Upper lobe of right lung (tissue), 1 donor: ENCODE measurements around the gene CFAP73. TPM values are rescaled to one million over a fixed set of nuclear protein-coding genes. Genes with fewer than 3 reads are reported as not detected.

Experiments
- ATAC-seq: fragments of 200-7000 bp; cut with Tn5 transposase; one replicate; pipeline ENCODE4 v1.9.1; 2020; ENCODE audit warnings: mild to moderate bottlenecking, moderate library complexity
- DNase-seq: peaks from one replicate; pipeline ENCODE4 v3.0.0-alpha.2; 2020
- H3K27ac ChIP-seq: fragments of 200-600 bp; one replicate; pipeline ENCODE4 v1.8.0; 2022
- H3K27me3 ChIP-seq: fragments of 200-600 bp; one replicate; pipeline ENCODE4 v1.8.0; 2022; ENCODE audit warnings: mild to moderate bottlenecking
- H3K36me3 ChIP-seq: fragments of 200-600 bp; one replicate; pipeline ENCODE4 v1.8.0; 2022
- H3K4me1 ChIP-seq: fragments of 200-600 bp; one replicate; pipeline ENCODE4 v1.8.0; 2022
- H3K4me3 ChIP-seq: fragments of 200-600 bp; one replicate; pipeline ENCODE4 v1.8.0; 2022; ENCODE audit warnings: mild to moderate bottlenecking
- H3K9me3 ChIP-seq: fragments of 200-600 bp; one replicate; pipeline ENCODE4 v1.8.0; 2022
- CTCF ChIP-seq: fragments of 200-600 bp; IDR thresholded peaks from one replicate; pipeline ENCODE4 v1.8.0; 2022; ENCODE audit warnings: antibody characterized with exemption
- intact Hi-C: fragments of 100-400 bp; cut with DNase I; formaldehyde crosslinking; loops from one replicate; pipeline ENCODE4 v1.11.0; 2022
- total RNA-seq: library from RNA; stranded (reverse); fragmentation: NEBNext Ultra II Directional; extraction: Animal tissue kit (Norgen Biotek cat#: 25700); gene quantifications from one replicate; pipeline ENCODE4 v1.2.1, GENCODE V29; 2021
- donor health status: DM: no; HTN: yes; CAD: no; lungs with severe emphysema.

Gene CFAP73
- total RNA-seq, 1 donor from 2014 or later, result not detected

- no peak for TF ChIP-seq CTCF
- Histone ChIP-seq H3K36me3 (no peaks in the 10 kb centered on the region), H3K27ac (no peak overlapping the region), H3K9me3 (no peaks in the 10 kb centered on the region), H3K4me3 (no peak overlapping the region), H3K4me1 (peaks cover 6% of the 10 kb centered on the region), H3K27me3 (peaks cover 24% of the 10 kb centered on the region)
- intact Hi-C loops, result no loop called here
- DNase-seq, result no peak
- ATAC-seq, result no peak
Measured at GRCh38 chr12:113146999-113147398, 2.5 kb upstream of the CFAP73 start.

GRCh38 chr12:113151655-113152054 lies 2.1 kb downstream of the CFAP73 start:
- DNase-seq (no peak), ATAC-seq (no peak)
- no peak for TF ChIP-seq CTCF
- Histone ChIP-seq H3K9me3 (no peaks in the 10 kb centered on the region), H3K4me1 (peaks cover 18% of the 10 kb centered on the region), H3K27me3 (peaks cover 62% of the 10 kb centered on the region), H3K4me3 (no peak overlapping the region), H3K27ac (no peak overlapping the region), H3K36me3 (no peaks in the 10 kb centered on the region)
- intact Hi-C loops, result no loop called here

- intact Hi-C loops, result no loop called here
- DNase-seq, result no peak
- Histone ChIP-seq H3K4me1 (peaks cover 18% of the 10 kb centered on the region), H3K4me3 (peak overlapping the region; percentile 41), H3K9me3 (no peaks in the 10 kb centered on the region), H3K36me3 (peaks cover 1% of the 10 kb centered on the region), H3K27ac (no peak overlapping the region), H3K27me3 (peaks cover 62% of the 10 kb centered on the region)
- TF ChIP-seq CTCF, result no peak
- ATAC-seq, result no peak
Measured at GRCh38 chr12:113152196-113152834, 2.8 kb downstream of the CFAP73 start.

- H3K27ac ChIP-seq, result no peak overlapping the region
- TF ChIP-seq CTCF, result peak; percentile 47
- ATAC-seq (peak; percentile 91), DNase-seq (peak; percentile 88)
- H3K9me3 ChIP-seq, result no peaks in the 10 kb centered on the region
- intact Hi-C loops, result no loop called here
- H3K4me3 ChIP-seq, result peak overlapping the region; percentile 41
- H3K27me3 ChIP-seq, result peaks cover 62% of the 10 kb centered on the region
- H3K4me1 ChIP-seq, result peaks cover 18% of the 10 kb centered on the region
- H3K36me3 ChIP-seq, result peaks cover 9% of the 10 kb centered on the region
Measured at GRCh38 chr12:113152835-113153814, 3.6 kb downstream of the CFAP73 start.

DNA sequence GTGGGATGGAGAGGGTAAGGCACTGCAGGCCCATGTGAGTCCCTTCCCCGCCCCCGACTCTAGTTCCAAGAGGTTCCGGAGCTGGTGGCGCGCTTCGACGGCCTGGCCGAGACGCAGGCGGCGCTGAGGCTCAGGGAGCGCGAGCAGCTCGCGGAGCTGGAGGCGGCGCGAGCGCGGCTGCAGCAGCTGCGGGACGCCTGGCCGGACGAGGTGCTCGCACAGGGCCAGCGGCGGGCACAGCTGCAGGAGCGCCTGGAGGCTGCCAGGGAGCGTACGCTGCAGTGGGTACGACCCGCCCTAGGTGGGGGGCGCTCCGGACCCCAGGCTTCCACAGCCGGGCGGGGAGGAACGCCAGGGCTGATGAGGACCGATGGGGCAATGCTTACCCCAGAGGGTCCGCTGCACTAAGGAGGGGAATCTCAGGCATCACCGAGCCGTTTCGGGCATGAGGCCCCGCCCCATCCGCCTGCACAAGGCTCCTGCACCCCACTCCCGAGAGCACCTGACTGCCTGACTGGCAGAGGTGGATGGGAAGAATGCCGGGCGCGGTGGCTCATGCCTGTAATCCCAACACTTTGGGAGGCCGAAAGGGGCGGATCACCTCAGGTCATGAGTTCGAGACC lies 4.9 kb downstream of the CFAP73 start:
- no peak for ATAC-seq
- Histone ChIP-seq H3K27ac (no peak overlapping the region), H3K4me3 (no peak overlapping the region), H3K27me3 (peaks cover 62% of the 10 kb centered on the region), H3K36me3 (peaks cover 22% of the 10 kb centered on the region), H3K4me1 (peaks cover 16% of the 10 kb centered on the region), H3K9me3 (no peaks in the 10 kb centered on the region)
- DNase-seq, result no peak
- intact Hi-C loops, result no loop called here
- TF ChIP-seq CTCF, result no peak
